HepG2 (cell line): ENCODE measurements around the gene CLNS1A. TPM values are rescaled to one million over a fixed set of nuclear protein-coding genes. Genes with fewer than 3 reads are reported as not detected.

Experiments used
- CCAR2 ChIP-seq: fragments of 200-400 bp; formaldehyde crosslinking; optimal IDR thresholded peaks from 2 replicates; pipeline ENCODE3; 2018; ENCODE audit warnings: low read depth, mild to moderate bottlenecking, low read length, moderate library complexity
- CREB1 ChIP-seq, 2 experiments: fragments of 450-650 bp in 1 of 2; IDR thresholded peaks; 2 replicates each; pipeline ENCODE4 v1.6.1; 2016 to 2017; ENCODE audit warnings: control low read depth in 1 of 2, mild to moderate bottlenecking in 1 of 2, missing compliant biosample characterization in 1 of 2, missing genetic modification characterization in 1 of 2
- MED13 ChIP-seq: sonication (generic); formaldehyde crosslinking; IDR thresholded peaks from 2 replicates; pipeline ENCODE4 v1.5.0; 2020; ENCODE audit warnings: missing genetic modification reagents
- XBP1 ChIP-seq: sonication (generic); formaldehyde crosslinking; IDR thresholded peaks from 2 replicates; pipeline ENCODE4 v1.5.0; 2020; ENCODE audit warnings: missing genetic modification reagents
- ZFY ChIP-seq: sonication (generic); formaldehyde crosslinking; IDR thresholded peaks from 2 replicates; pipeline ENCODE4 v1.4.0; 2020; ENCODE audit warnings: missing genetic modification reagents
- ZNF230 ChIP-seq: sonication (generic); formaldehyde crosslinking; IDR thresholded peaks from 2 replicates; pipeline ENCODE4 v1.4.0; 2020; ENCODE audit warnings: mild to moderate bottlenecking, missing genetic modification reagents
- ZSCAN25 ChIP-seq: sonication (generic); formaldehyde crosslinking; IDR thresholded peaks from 2 replicates; pipeline ENCODE4 v1.8.0; 2022; ENCODE audit warnings: mild to moderate bottlenecking, missing genetic modification reagents
- polyA plus RNA-seq, 8 experiments: library from polyadenylated mRNA; depleted of rRNA in 3 of 8; stranded (reverse) in 7 of 8; unstranded in 1 of 8; fragments of >200 nt; fragmentation: Illumina TruSeq in 4 of 8; extraction: Trizol in 4 of 8; gene quantifications; 2 replicates each; pipeline versions ENCODE4 v1.2.1 to v1.2.3, GENCODE V29; 2011 to 2016; ENCODE audit warnings: low read depth in 4 of 8, missing spikeins in 1 of 8, mixed read lengths in 1 of 8; ENCODE audit not compliant: insufficient read depth in 1 of 8
- total RNA-seq, 5 experiments: library from RNA; depleted of rRNA; stranded (reverse); fragments of >200 nt; fragmentation: Illumina TruSeq; extraction: Trizol; gene quantifications; 2 replicates each; pipeline ENCODE4 v1.2.3, GENCODE V29; 2016; ENCODE audit warnings: low read depth in 1 of 5
- TF ChIP-seq, protein P1 (sequence below): sonication (generic); formaldehyde crosslinking; IDR thresholded peaks from 2 replicates; pipeline ENCODE4 v1.4.0; 2020; ENCODE audit warnings: missing genetic modification reagents
- TF ChIP-seq, protein P2 (sequence below): sonication (generic); formaldehyde crosslinking; IDR thresholded peaks from 2 replicates; pipeline ENCODE4 v1.8.0; 2022; ENCODE audit warnings: mild to moderate bottlenecking, missing genetic modification reagents, moderate library complexity

Gene CLNS1A
- total and polyA plus RNA-seq, 2 of the 13 experiments (the other 11 are each of a cell fraction or from before 2014, with no cell fraction given) = 158 to 219 TPM

DNA sequence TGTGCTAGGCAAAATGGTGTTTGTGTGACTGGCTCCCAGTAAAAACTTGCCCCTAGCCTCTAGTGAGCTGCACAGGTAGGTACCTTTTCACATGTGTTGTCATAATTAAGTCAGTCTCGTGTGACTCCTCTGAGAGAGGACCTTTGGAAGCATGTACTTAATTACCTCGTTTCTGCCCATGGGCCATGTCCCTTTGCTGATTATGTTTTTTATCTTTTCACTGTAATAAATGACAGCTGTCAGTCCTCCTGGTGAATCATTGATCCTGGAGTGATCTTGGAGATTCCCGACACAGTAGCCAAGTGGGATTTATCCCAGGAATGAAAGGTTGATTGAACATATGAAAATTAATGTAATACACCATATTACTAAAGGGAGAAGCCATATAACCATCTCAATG, 12.5 kb upstream of the CLNS1A start (continued):
- TF ChIP-seq, protein P1, sequence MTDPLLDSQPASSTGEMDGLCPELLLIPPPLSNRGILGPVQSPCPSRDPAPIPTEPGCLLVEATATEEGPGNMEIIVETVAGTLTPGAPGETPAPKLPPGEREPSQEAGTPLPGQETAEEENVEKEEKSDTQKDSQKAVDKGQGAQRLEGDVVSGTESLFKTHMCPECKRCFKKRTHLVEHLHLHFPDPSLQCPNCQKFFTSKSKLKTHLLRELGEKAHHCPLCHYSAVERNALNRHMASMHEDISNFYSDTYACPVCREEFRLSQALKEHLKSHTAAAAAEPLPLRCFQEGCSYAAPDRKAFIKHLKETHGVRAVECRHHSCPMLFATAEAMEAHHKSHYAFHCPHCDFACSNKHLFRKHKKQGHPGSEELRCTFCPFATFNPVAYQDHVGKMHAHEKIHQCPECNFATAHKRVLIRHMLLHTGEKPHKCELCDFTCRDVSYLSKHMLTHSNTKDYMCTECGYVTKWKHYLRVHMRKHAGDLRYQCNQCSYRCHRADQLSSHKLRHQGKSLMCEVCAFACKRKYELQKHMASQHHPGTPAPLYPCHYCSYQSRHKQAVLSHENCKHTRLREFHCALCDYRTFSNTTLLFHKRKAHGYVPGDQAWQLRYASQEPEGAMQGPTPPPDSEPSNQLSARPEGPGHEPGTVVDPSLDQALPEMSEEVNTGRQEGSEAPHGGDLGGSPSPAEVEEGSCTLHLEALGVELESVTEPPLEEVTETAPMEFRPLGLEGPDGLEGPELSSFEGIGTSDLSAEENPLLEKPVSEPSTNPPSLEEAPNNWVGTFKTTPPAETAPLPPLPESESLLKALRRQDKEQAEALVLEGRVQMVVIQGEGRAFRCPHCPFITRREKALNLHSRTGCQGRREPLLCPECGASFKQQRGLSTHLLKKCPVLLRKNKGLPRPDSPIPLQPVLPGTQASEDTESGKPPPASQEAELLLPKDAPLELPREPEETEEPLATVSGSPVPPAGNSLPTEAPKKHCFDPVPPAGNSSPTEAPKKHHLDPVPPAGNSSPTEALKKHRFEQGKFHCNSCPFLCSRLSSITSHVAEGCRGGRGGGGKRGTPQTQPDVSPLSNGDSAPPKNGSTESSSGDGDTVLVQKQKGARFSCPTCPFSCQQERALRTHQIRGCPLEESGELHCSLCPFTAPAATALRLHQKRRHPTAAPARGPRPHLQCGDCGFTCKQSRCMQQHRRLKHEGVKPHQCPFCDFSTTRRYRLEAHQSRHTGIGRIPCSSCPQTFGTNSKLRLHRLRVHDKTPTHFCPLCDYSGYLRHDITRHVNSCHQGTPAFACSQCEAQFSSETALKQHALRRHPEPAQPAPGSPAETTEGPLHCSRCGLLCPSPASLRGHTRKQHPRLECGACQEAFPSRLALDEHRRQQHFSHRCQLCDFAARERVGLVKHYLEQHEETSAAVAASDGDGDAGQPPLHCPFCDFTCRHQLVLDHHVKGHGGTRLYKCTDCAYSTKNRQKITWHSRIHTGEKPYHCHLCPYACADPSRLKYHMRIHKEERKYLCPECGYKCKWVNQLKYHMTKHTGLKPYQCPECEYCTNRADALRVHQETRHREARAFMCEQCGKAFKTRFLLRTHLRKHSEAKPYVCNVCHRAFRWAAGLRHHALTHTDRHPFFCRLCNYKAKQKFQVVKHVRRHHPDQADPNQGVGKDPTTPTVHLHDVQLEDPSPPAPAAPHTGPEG (CRISPR knock-in tag) = no peak
- TF ChIP-seq ZFY (CRISPR knock-in tag) = no peak
- no peak for TF ChIP-seq CREB1 (IDR thresholded peaks at IDR 0.05)
- no peak for TF ChIP-seq CREB1 (CRISPR knock-in tag; IDR thresholded peaks at IDR 0.05)
- no peak for TF ChIP-seq MED13
- TF ChIP-seq ZSCAN25 (CRISPR knock-in tag) = no peak
- no peak for TF ChIP-seq ZNF230 (CRISPR knock-in tag)
- no peak for TF ChIP-seq XBP1 (CRISPR knock-in tag)
- TF ChIP-seq CCAR2 = no peak
- TF ChIP-seq, protein P2, sequence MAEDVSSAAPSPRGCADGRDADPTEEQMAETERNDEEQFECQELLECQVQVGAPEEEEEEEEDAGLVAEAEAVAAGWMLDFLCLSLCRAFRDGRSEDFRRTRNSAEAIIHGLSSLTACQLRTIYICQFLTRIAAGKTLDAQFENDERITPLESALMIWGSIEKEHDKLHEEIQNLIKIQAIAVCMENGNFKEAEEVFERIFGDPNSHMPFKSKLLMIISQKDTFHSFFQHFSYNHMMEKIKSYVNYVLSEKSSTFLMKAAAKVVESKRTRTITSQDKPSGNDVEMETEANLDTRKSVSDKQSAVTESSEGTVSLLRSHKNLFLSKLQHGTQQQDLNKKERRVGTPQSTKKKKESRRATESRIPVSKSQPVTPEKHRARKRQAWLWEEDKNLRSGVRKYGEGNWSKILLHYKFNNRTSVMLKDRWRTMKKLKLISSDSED = no peak
